Common myeloid progenitor, CD34-positive (primary cell): ENCODE measurements around the gene NACC1.

Experiments
- CTCF ChIA-PET: fragments of 350-600 bp; sonication (Branson Sonifier 250); formaldehyde crosslinking; loops from one replicate; lab custom pipeline; 2021; ENCODE audit warnings: antibody characterized with exemption; lab: Charles Lee
- POLR2A ChIA-PET: fragments of 350-600 bp; sonication (Branson Sonifier 250); formaldehyde crosslinking; loops from one replicate; lab custom pipeline; 2021; ENCODE audit warnings: antibody characterized with exemption; lab: Charles Lee
- DNase-seq, 3 donors: peaks; one replicate each; pipeline versions ENCODE4 v3.0.0 to v3.0.0-alpha.2; 2013
- H3K27ac ChIP-seq, 2 experiments: 1 replicate in 1 of 2; 2 replicates in 1 of 2; pipeline ENCODE4 v1.7.0; 2013; ENCODE audit warnings: inconsistent platforms in 2 of 2, low read length in 2 of 2, mild to moderate bottlenecking in 2 of 2, low read depth in 1 of 2, moderate library complexity in 1 of 2; ENCODE audit not compliant: severe bottlenecking in 2 of 2, insufficient read depth in 1 of 2, poor library complexity in 1 of 2
- H3K27me3 ChIP-seq, 5 experiments: replicated peaks in 2 of 5; 1 replicate in 3 of 5; 2 replicates in 2 of 5; pipeline versions ENCODE4 v1.6.1 to v1.7.0; 2013; ENCODE audit warnings: low read length in 4 of 5, mild to moderate bottlenecking in 2 of 5, moderate library complexity in 2 of 5, inconsistent platforms in 1 of 5; ENCODE audit not compliant: insufficient read depth in 5 of 5, control insufficient read depth in 4 of 5
- H3K36me3 ChIP-seq, 4 experiments: 1 replicate in 2 of 4; 2 replicates in 2 of 4; pipeline versions ENCODE4 v1.6.1 to v1.7.0; 2013; ENCODE audit warnings: low read length in 3 of 4, control low read depth in 1 of 4, mild to moderate bottlenecking in 1 of 4; ENCODE audit not compliant: control insufficient read depth in 4 of 4, insufficient read depth in 4 of 4
- H3K4me1 ChIP-seq, 4 experiments: 1 replicate in 3 of 4; 2 replicates in 1 of 4; pipeline versions ENCODE4 v1.6.1 to v1.7.1; 2013; ENCODE audit warnings: low read length in 3 of 4, mild to moderate bottlenecking in 3 of 4, control low read depth in 1 of 4, inconsistent platforms in 1 of 4, moderate library complexity in 1 of 4; ENCODE audit not compliant: control insufficient read depth in 4 of 4, insufficient read depth in 4 of 4; ENCODE audit errors: control extremely low read depth in 1 of 4
- H3K4me3 ChIP-seq, 7 experiments: 1 replicate in 4 of 7; 2 replicates in 3 of 7; pipeline versions ENCODE4 v1.5.1 to v1.7.0; 2013; ENCODE audit warnings: mild to moderate bottlenecking in 7 of 7, low read length in 6 of 7, moderate library complexity in 6 of 7, inconsistent platforms in 2 of 7, low read depth in 2 of 7, control low read depth in 1 of 7; ENCODE audit not compliant: insufficient read depth in 4 of 7, control insufficient read depth in 1 of 7; ENCODE audit errors: extremely low read depth in 1 of 7
- H3K9me3 ChIP-seq, 5 experiments: 1 replicate in 4 of 5; 2 replicates in 1 of 5; pipeline versions ENCODE4 v1.6.1 to v1.7.1; 2013; ENCODE audit warnings: low read length in 4 of 5, mild to moderate bottlenecking in 2 of 5, inconsistent platforms in 1 of 5, low read depth in 1 of 5, moderate library complexity in 1 of 5; ENCODE audit not compliant: control insufficient read depth in 4 of 5, insufficient read depth in 2 of 5; ENCODE audit errors: control extremely low read depth in 1 of 5
- WGBS: methylation state at CpG from one replicate; pipeline ENCODE4 v1.1.5; 2013; ENCODE audit not compliant: insufficient coverage; 5-methylcytosine and 5-hydroxymethylcytosine counted together

The NACC1 gene

GRCh38 chr19:13094771-13095392 is 23.2 kb upstream of the NACC1 start:
- Histone ChIP-seq H3K4me1 (peaks cover 2 to 78% (median 63%) of the 10 kb centered on the region in 4 experiments), H3K27ac (peak overlapping the region in 1 of 2 experiments; percentile 84), H3K27me3 (no peaks in the 10 kb centered on the region), H3K4me3 (peak overlapping the region; percentile 49 to 100 (median 89)), H3K9me3 (no peaks in the 10 kb centered on the region), H3K36me3 (peaks cover 0 to 12% (median 5%) of the 10 kb centered on the region in 4 experiments)
- ChIA-PET POLR2A (interaction anchor here (0.7 to 2.9 kb wide), 6 partner anchors 10 to 118 kb away, joined by 3 to 27 read pairs (median 4); partner anchors contain the start of genes IER2 and STX10), CTCF (interaction anchor here (0.8 to 9.3 kb wide), 24 partner anchors 10 to 172 kb away, joined by 3 to 154 read pairs (median 9); partner anchors contain the start of gene DAND5)
- WGBS, result 8% methylated on average over 9 of the region's 16 CpGs
- peak in 2 of 3 donors; percentile 54 to 60 for DNase-seq

- H3K4me1 ChIP-seq, result peaks cover 3 to 79% (median 66%) of the 10 kb centered on the region in 4 experiments
- peak overlapping the region; percentile 15 to 84 for H3K27ac ChIP-seq
- ChIA-PET CTCF (interaction anchor here (0.6 to 9.3 kb wide), 18 partner anchors 10 to 130 kb away, joined by 3 to 154 read pairs (median 12); no protein-coding TSS in a partner anchor), POLR2A (interaction anchor here (0.6 to 2.9 kb wide), 6 partner anchors 9 to 118 kb away, joined by 3 to 27 read pairs (median 4); partner anchors contain the start of genes IER2 and STX10)
- peaks cover 0 to 17% (median 8%) of the 10 kb centered on the region in 4 experiments for H3K36me3 ChIP-seq
- H3K27me3 ChIP-seq, result no peaks in the 10 kb centered on the region
- peak in 2 of 3 donors; percentile 53 to 71 for DNase-seq
- WGBS, result 0% methylated on average over 22 of the region's 25 CpGs
- H3K9me3 ChIP-seq, result no peaks in the 10 kb centered on the region
- peak overlapping the region; percentile 49 to 100 (median 89) for H3K4me3 ChIP-seq
These were observed 22.7 kb upstream of the NACC1 start for GRCh38 chr19:13095393-13095784.

DNA sequence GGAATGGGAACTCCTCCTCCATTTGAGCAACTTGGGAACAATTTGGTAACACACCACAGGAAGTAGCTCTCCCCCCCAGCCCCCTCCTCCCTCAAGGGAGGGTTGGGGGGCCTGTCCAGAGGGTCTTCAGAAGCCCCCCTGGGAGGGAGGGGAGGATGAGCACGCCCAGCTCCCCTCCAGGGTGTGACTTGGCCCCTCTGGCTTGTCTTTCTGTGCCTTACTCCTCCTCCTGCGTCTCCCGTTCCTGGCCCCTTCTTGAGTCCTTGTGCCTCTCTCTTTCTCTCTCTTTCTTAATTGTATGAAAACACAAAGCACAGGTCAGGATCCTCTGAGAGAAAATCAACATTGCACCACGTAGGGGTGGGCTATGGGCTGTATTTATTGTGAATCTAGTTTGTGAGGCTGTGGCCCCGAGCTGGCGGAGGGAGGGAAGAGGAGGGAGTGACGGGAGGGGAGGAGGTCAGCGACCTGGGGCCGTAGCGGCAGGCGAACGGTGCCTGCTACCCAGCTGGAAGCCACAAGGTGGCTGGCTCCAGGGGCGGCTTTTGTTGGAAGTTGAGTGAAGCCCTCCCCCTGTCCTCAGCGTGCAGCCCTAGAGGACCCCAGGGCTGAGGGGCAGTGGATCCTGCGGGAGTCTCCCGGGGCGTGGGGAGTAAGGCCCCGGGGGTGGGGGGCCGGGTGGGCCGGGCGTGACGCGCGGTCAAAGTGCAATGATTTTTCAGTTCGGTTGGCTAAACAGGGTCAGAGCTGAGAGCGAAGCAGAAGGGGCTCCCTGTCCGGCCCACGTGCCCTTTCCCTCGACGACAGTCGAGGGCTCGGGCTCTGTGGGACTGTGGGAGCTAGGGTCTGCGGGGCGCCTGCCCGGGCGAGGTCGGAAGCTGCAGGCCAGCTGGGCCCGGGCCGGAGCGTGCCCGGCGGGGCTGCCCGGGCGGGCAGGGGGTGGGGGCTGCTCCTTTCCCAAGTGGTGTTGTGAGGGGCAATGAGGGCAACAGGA is 21.8 kb upstream of the NACC1 start:
- ChIA-PET CTCF (interaction anchor here (0.6 to 9.3 kb wide), 13 partner anchors 9 to 131 kb away, joined by 3 to 154 read pairs (median 11); no protein-coding TSS in a partner anchor), POLR2A (interaction anchor here (0.6 to 2.9 kb wide), 9 partner anchors 8 to 1589 kb away, joined by 3 to 27 read pairs (median 4); partner anchors contain the start of genes IER2 and STX10)
- Histone ChIP-seq H3K4me1 (peaks cover 3 to 81% (median 65%) of the 10 kb centered on the region in 4 experiments), H3K9me3 (no peaks in the 10 kb centered on the region), H3K27ac (peak overlapping the region; percentile 61 to 84), H3K36me3 (peaks cover 0 to 25% (median 9%) of the 10 kb centered on the region in 4 experiments), H3K4me3 (peak overlapping the region; percentile 49 to 100 (median 89)), H3K27me3 (no peaks in the 10 kb centered on the region)
- WGBS, result 0% methylated on average over 15 of the region's 44 CpGs
- peak; percentile 73 to 84 (median 77) for DNase-seq

DNA sequence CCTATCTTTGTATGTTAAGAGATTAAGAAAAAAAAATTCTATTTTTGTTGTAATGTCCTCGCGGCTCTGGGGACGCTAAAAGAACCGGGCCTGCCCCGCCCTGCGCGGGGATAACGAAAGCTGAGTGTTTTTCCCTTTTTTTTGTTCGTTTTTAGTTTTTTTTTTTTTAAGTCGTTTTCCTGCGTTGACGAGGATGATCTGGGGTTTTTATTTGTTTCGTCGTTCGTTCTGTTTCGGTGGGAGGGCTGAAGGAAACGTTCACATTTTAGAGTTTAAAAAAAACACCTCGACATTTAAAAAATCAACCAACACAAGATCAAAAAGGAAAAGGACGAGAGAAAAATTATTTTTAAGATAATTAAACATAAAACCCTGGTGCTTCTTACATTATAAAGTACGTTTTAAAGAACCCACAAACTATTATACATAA is 21.0 kb upstream of the NACC1 start:
- peak in 2 of 3 donors; percentile 62 for DNase-seq
- Histone ChIP-seq H3K27ac (peak overlapping the region; percentile 61 to 84), H3K36me3 (peaks cover 0 to 30% (median 10%) of the 10 kb centered on the region in 4 experiments), H3K4me1 (peaks cover 3 to 78% (median 62%) of the 10 kb centered on the region in 4 experiments), H3K9me3 (no peaks in the 10 kb centered on the region), H3K27me3 (no peaks in the 10 kb centered on the region), H3K4me3 (peak overlapping the region; percentile 41 to 100 (median 89))
- ChIA-PET POLR2A (interaction anchor here (1.3 to 2.9 kb wide), 4 partner anchors 8 to 58 kb away, joined by 4 to 27 read pairs (median 4); partner anchors contain the start of genes IER2 and STX10), CTCF (interaction anchor here (9.3 kb wide), 1 partner anchor 122 kb away, joined by 154 read pairs; no protein-coding TSS in a partner anchor)
- WGBS, result 0% methylated on average over 8 of the region's 20 CpGs

GRCh38 chr19:13097463-13098258 is 20.4 kb upstream of the NACC1 start:
- H3K4me1 ChIP-seq, result peaks cover 3 to 78% (median 57%) of the 10 kb centered on the region in 4 experiments
- peaks cover 0 to 30% (median 10%) of the 10 kb centered on the region in 4 experiments for H3K36me3 ChIP-seq
- CTCF ChIA-PET, result interaction anchor here (9.3 kb wide), 1 partner anchor 122 kb away, joined by 154 read pairs; no protein-coding TSS in a partner anchor
- peak overlapping the region; percentile 61 to 84 for H3K27ac ChIP-seq
- no peaks in the 10 kb centered on the region for H3K9me3 ChIP-seq
- H3K27me3 ChIP-seq, result no peaks in the 10 kb centered on the region
- POLR2A ChIA-PET, result interaction anchor here (1.7 to 9.5 kb wide), 3 partner anchors 7 to 55 kb away, joined by 4 to 156 read pairs (median 27); partner anchors contain the start of genes IER2 and STX10
- peak overlapping the region; percentile 41 to 100 (median 89) for H3K4me3 ChIP-seq
- under 1% methylated on average over 42 of the region's 69 CpGs for WGBS
- peak in 2 of 3 donors; percentile 56 to 74 for DNase-seq
